PC-3 (cell line): ENCODE data around the gene SRCAP. TPM values are rescaled to one million over a fixed set of nuclear protein-coding genes. Genes with fewer than 3 reads are reported as not detected.

Source experiments
- ATAC-seq: fragments of 200-7000 bp; cut with Tn5 transposase; 2 replicates; pipeline ENCODE4 v1.9.1; 2020; ENCODE audit warnings: mild to moderate bottlenecking, moderate library complexity
- BruUV-seq: library from RNA; stranded (reverse); fragments of 400-500 nt; replicated peaks from 2 replicates; lab custom pipeline; 2021; lab: Mats Ljungman, UMichigan
- CTCF ChIA-PET: fragments of 300-600 bp; sonication (Branson Sonifier 250); formaldehyde crosslinking; loops from one replicate; lab custom pipeline; 2022; ENCODE audit warnings: antibody characterized with exemption; lab: Charles Lee
- POLR2A ChIA-PET: fragments of 300-600 bp; sonication (Branson Sonifier 250); formaldehyde crosslinking; loops from one replicate; lab custom pipeline; 2022; ENCODE audit warnings: antibody characterized with exemption; ENCODE audit not compliant: unreplicated experiment; lab: Charles Lee
- DNase-seq: peaks from one replicate; pipeline ENCODE4 v3.0.0-alpha.2; 2015
- H2AFZ ChIP-seq: fragments of 300-600 bp; sonication (generic); 2 replicates; pipeline ENCODE4 v1.6.0; 2016; ENCODE audit warnings: antibody characterized with exemption, low read length
- H3F3A ChIP-seq: fragments of 300-600 bp; sonication (generic); one replicate; pipeline ENCODE4 v1.6.0; 2017; ENCODE audit warnings: antibody characterized with exemption, low read length, control low read depth, mild to moderate bottlenecking; ENCODE audit not compliant: unreplicated experiment
- H3K27ac ChIP-seq: fragments of 300-600 bp; sonication (generic); 2 replicates; pipeline ENCODE4 v1.5.1; 2016; ENCODE audit warnings: mild to moderate bottlenecking, low read length
- H3K27me3 ChIP-seq: fragments of 300-600 bp; sonication (generic); 2 replicates; pipeline ENCODE4 v1.6.1; 2016; ENCODE audit warnings: low read length, mixed read lengths
- H3K36me3 ChIP-seq: fragments of 300-600 bp; sonication (generic); 2 replicates; pipeline ENCODE4 v1.6.1; 2016; ENCODE audit warnings: low read depth, mixed run types, low read length, mixed read lengths
- H3K4me1 ChIP-seq: fragments of 300-600 bp; sonication (generic); 2 replicates; pipeline ENCODE4 v1.5.1; 2016; ENCODE audit warnings: low read length; ENCODE audit not compliant: insufficient read depth
- H3K4me2 ChIP-seq: fragments of 300-600 bp; sonication (generic); 2 replicates; pipeline ENCODE4 v1.6.0; 2016; ENCODE audit warnings: low read length
- H3K4me3 ChIP-seq: fragments of 300-600 bp; sonication (generic); 2 replicates; pipeline ENCODE4 v1.5.1; 2016; ENCODE audit warnings: mild to moderate bottlenecking, low read length, mixed read lengths
- H3K79me2 ChIP-seq: fragments of 300-600 bp; sonication (generic); 2 replicates; pipeline ENCODE4 v1.6.1; 2017; ENCODE audit warnings: low read length, mixed read lengths
- H3K9ac ChIP-seq: fragments of 300-600 bp; sonication (generic); 2 replicates; pipeline ENCODE4 v1.6.0; 2016; ENCODE audit warnings: mild to moderate bottlenecking, low read length
- H3K9me2 ChIP-seq: fragments of 300-600 bp; sonication (generic); replicated peaks from 2 replicates; pipeline ENCODE4 v1.6.1; 2016; ENCODE audit warnings: mixed run types, low read length, mixed read lengths
- H3K9me3 ChIP-seq: fragments of 300-600 bp; sonication (generic); 2 replicates; pipeline ENCODE4 v1.6.1; 2016; ENCODE audit warnings: low read length, mixed read lengths
- H4K20me1 ChIP-seq: fragments of 300-600 bp; sonication (generic); 2 replicates; pipeline ENCODE4 v1.6.1; 2016; ENCODE audit warnings: low read length, mixed read lengths
- CTCF ChIP-seq: fragments of 300-600 bp; sonication (generic); conservative IDR thresholded peaks from 2 replicates; pipeline ENCODE4 v1.5.1; 2017; ENCODE audit warnings: antibody characterized with exemption, low read depth, mild to moderate bottlenecking, low read length
- EZH2 ChIP-seq: fragments of 300-600 bp; sonication (generic); IDR thresholded peaks from one replicate; pipeline ENCODE4 v1.6.1; 2017; ENCODE audit warnings: antibody characterized with exemption, mild to moderate bottlenecking, low read length; ENCODE audit not compliant: unreplicated experiment
- EZH2phosphoT487 ChIP-seq: fragments of 300-600 bp; sonication (generic); IDR thresholded peaks from 2 replicates; pipeline ENCODE4 v1.6.1; 2018; ENCODE audit warnings: mild to moderate bottlenecking, antibody characterized with exemption, low read length, borderline replicate concordance
- intact Hi-C: fragments of 100-400 bp; cut with micrococcal nuclease; formaldehyde crosslinking; loops from 2 replicates; pipeline ENCODE4 v1.9.0; 2023
- total RNA-seq: library from RNA; depleted of rRNA; stranded (reverse); fragments of >200 nt; gene quantifications from 2 replicates; pipeline ENCODE4 v1.2.3, GENCODE V29; 2014

Gene SRCAP
- total RNA-seq, 1 experiment from 2014 or later, result 19.0 TPM

GRCh38 chr16:30675143-30675542, 23.8 kb upstream of the SRCAP start:
- H3K4me3 ChIP-seq, result no peak overlapping the region
- H3K79me2 ChIP-seq, result no peaks in the 10 kb centered on the region
- H3F3A ChIP-seq, result no peaks in the 10 kb centered on the region
- ATAC-seq (no peak), DNase-seq (no peak)
- no peak overlapping the region for H3K27ac ChIP-seq
- BruUV-seq, result no TSS peak
- H3K36me3 ChIP-seq, result no peaks in the 10 kb centered on the region
- no peaks in the 10 kb centered on the region for H3K9me2 ChIP-seq
- no peak overlapping the region for H3K4me2 ChIP-seq
- no peaks in the 10 kb centered on the region for H3K27me3 ChIP-seq
- no peak overlapping the region for H3K9ac ChIP-seq
- no peak for TF ChIP-seq EZH2
- no peak for TF ChIP-seq CTCF
- no peaks in the 10 kb centered on the region for H3K9me3 ChIP-seq
- intact Hi-C loops, result no loop called here
- no peaks in the 10 kb centered on the region for H4K20me1 ChIP-seq
- no peak overlapping the region for H2AFZ ChIP-seq
- ChIA-PET CTCF (no interaction called here), POLR2A (no interaction called here)
- H3K4me1 ChIP-seq, result no peaks in the 10 kb centered on the region

GRCh38 chr16:30677931-30678585, 20.9 kb upstream of the SRCAP start:
- Histone ChIP-seq H3K4me1 (no peaks in the 10 kb centered on the region), H3K9me2 (no peaks in the 10 kb centered on the region), H3K27ac (no peak overlapping the region), H4K20me1 (no peaks in the 10 kb centered on the region), H3K4me3 (no peak overlapping the region), H3K27me3 (no peaks in the 10 kb centered on the region), H3K79me2 (no peaks in the 10 kb centered on the region), H3K9ac (no peak overlapping the region), H3K4me2 (no peak overlapping the region), H3K36me3 (no peaks in the 10 kb centered on the region), H3F3A (no peaks in the 10 kb centered on the region), H3K9me3 (no peaks in the 10 kb centered on the region), H2AFZ (no peak overlapping the region)
- ATAC-seq (no peak), DNase-seq (no peak)
- no TSS peak for BruUV-seq
- ChIA-PET CTCF (interaction anchor here (0.5 kb wide), 1 partner anchor 12 kb away, joined by 3 read pairs; no protein-coding TSS in a partner anchor), POLR2A (no interaction called here)
- intact Hi-C loops, result no loop called here
- no peak for TF ChIP-seq CTCF
- no peak for TF ChIP-seq EZH2
- TF ChIP-seq EZH2phosphoT487, result no peak

GRCh38 chr16:30678586-30678970, 20.4 kb upstream of the SRCAP start:
- no peak for TF ChIP-seq CTCF
- no peak for TF ChIP-seq EZH2phosphoT487
- TF ChIP-seq EZH2, result no peak
- no peak overlapping the region for H2AFZ ChIP-seq
- no peaks in the 10 kb centered on the region for H4K20me1 ChIP-seq
- no TSS peak for BruUV-seq
- DNase-seq, result no peak
- H3K4me1 ChIP-seq, result no peaks in the 10 kb centered on the region
- H3K79me2 ChIP-seq, result no peaks in the 10 kb centered on the region
- no peaks in the 10 kb centered on the region for H3K9me3 ChIP-seq
- POLR2A ChIA-PET, result no interaction called here
- no peaks in the 10 kb centered on the region for H3K36me3 ChIP-seq
- H3F3A ChIP-seq, result no peaks in the 10 kb centered on the region
- no peaks in the 10 kb centered on the region for H3K27me3 ChIP-seq
- H3K27ac ChIP-seq, result no peak overlapping the region
- CTCF ChIA-PET, result no interaction called here
- no peaks in the 10 kb centered on the region for H3K9me2 ChIP-seq
- ATAC-seq, result no peak
- H3K4me2 ChIP-seq, result no peak overlapping the region
- H3K9ac ChIP-seq, result no peak overlapping the region
- intact Hi-C loops, result no loop called here
- H3K4me3 ChIP-seq, result no peak overlapping the region
